Measurements from ENCODE around the gene ANKRD17.

Gene ANKRD17

GRCh38 chr4:73193659-73194058 lies 64.9 kb downstream of the ANKRD17 start:
- TF ChIP-seq CEBPB (IDR thresholded peaks at IDR 0.05) (peak; percentile 65), RAD21 (IDR thresholded peaks at IDR 0.05; ENCODE audit: low read depth) (no peak), MAX (IDR thresholded peaks at IDR 0.05) (no peak), CREB1 (IDR thresholded peaks at IDR 0.05; ENCODE audit: low read depth) (no peak)

- no peak for TF ChIP-seq CEBPB (IDR thresholded peaks at IDR 0.05)
- no peak for TF ChIP-seq USF1 (IDR thresholded peaks at IDR 0.05)
- TF ChIP-seq TAF1 (IDR thresholded peaks at IDR 0.05; ENCODE audit: low read depth), result no peak
- no peak for TF ChIP-seq TEAD4 (IDR thresholded peaks at IDR 0.05)
- no peak for TF ChIP-seq FOXM1 (IDR thresholded peaks at IDR 0.05; ENCODE audit: borderline replicate concordance, low read depth)
- no peak for TF ChIP-seq EGR1 (IDR thresholded peaks at IDR 0.05)
- TF ChIP-seq EP300 (IDR thresholded peaks at IDR 0.05; ENCODE audit: borderline replicate concordance), result no peak
- TF ChIP-seq MAX (IDR thresholded peaks at IDR 0.05), result no peak
- no peak for TF ChIP-seq REST (IDR thresholded peaks at IDR 0.05; ENCODE audit: low read depth)
- no peak for TF ChIP-seq YY1 (IDR thresholded peaks at IDR 0.05; ENCODE audit: low read depth)
- TF ChIP-seq NFIC (IDR thresholded peaks at IDR 0.05), result no peak
- TF ChIP-seq CREB1 (IDR thresholded peaks at IDR 0.05; ENCODE audit: low read depth), result no peak
- no peak for TF ChIP-seq TCF12 (IDR thresholded peaks at IDR 0.05; ENCODE audit: low read depth)
- TF ChIP-seq ZBTB7A (IDR thresholded peaks at IDR 0.05; ENCODE audit: low read depth), result no peak
- TF ChIP-seq RAD21 (IDR thresholded peaks at IDR 0.05; ENCODE audit: low read depth), result no peak
These were observed 65.4 kb downstream of the ANKRD17 start for GRCh38 chr4:73193155-73193554.

- TF ChIP-seq MAX (IDR thresholded peaks at IDR 0.05) (no peak), FOXM1 (IDR thresholded peaks at IDR 0.05; ENCODE audit: borderline replicate concordance, low read depth) (no peak), RAD21 (IDR thresholded peaks at IDR 0.05; ENCODE audit: low read depth) (no peak), CEBPB (IDR thresholded peaks at IDR 0.05) (no peak), TCF12 (IDR thresholded peaks at IDR 0.05; ENCODE audit: low read depth) (no peak), YY1 (IDR thresholded peaks at IDR 0.05; ENCODE audit: low read depth) (no peak), CREB1 (IDR thresholded peaks at IDR 0.05; ENCODE audit: low read depth) (no peak)
These were observed 69.3 kb downstream of the ANKRD17 start for GRCh38 chr4:73189274-73189810.

GRCh38 chr4:73187325-73187724 lies 71.3 kb downstream of the ANKRD17 start:
- no peak for TF ChIP-seq EP300 (IDR thresholded peaks at IDR 0.05; ENCODE audit: borderline replicate concordance)
- TF ChIP-seq YY1 (IDR thresholded peaks at IDR 0.05; ENCODE audit: low read depth), result no peak
- TF ChIP-seq NFIC (IDR thresholded peaks at IDR 0.05), result no peak
- TF ChIP-seq CREB1 (IDR thresholded peaks at IDR 0.05; ENCODE audit: low read depth), result no peak
- no peak for TF ChIP-seq RAD21 (IDR thresholded peaks at IDR 0.05; ENCODE audit: low read depth)
- no peak for TF ChIP-seq REST (IDR thresholded peaks at IDR 0.05; ENCODE audit: low read depth)
- TF ChIP-seq EGR1 (IDR thresholded peaks at IDR 0.05), result no peak
- no peak for TF ChIP-seq ZBTB7A (IDR thresholded peaks at IDR 0.05; ENCODE audit: low read depth)

- TF ChIP-seq FOXM1 (IDR thresholded peaks at IDR 0.05; ENCODE audit: borderline replicate concordance, low read depth) (no peak), USF1 (IDR thresholded peaks at IDR 0.05) (no peak), CREB1 (IDR thresholded peaks at IDR 0.05; ENCODE audit: low read depth) (no peak), RAD21 (IDR thresholded peaks at IDR 0.05; ENCODE audit: low read depth) (no peak), NFIC (IDR thresholded peaks at IDR 0.05) (no peak), TAF1 (IDR thresholded peaks at IDR 0.05; ENCODE audit: low read depth) (no peak), REST (IDR thresholded peaks at IDR 0.05; ENCODE audit: low read depth) (no peak), YY1 (IDR thresholded peaks at IDR 0.05; ENCODE audit: low read depth) (no peak), TEAD4 (IDR thresholded peaks at IDR 0.05) (no peak), CEBPB (IDR thresholded peaks at IDR 0.05) (no peak), EGR1 (IDR thresholded peaks at IDR 0.05) (no peak), EP300 (IDR thresholded peaks at IDR 0.05; ENCODE audit: borderline replicate concordance) (no peak), TCF12 (IDR thresholded peaks at IDR 0.05; ENCODE audit: low read depth) (no peak), ZBTB7A (IDR thresholded peaks at IDR 0.05; ENCODE audit: low read depth) (no peak), MAX (IDR thresholded peaks at IDR 0.05) (no peak)
These were observed 72.7 kb downstream of the ANKRD17 start for GRCh38 chr4:73185903-73186302.

All from Ishikawa (cell line).